ENCODE measurements around the gene ATG10. TPM values are rescaled to one million over a fixed set of nuclear protein-coding genes. Genes with fewer than 3 reads are reported as not detected.

Gene ATG10
- polyA plus RNA-seq, 1 of the 3 experiments (the other 2 are of a cell fraction), result 3.2 TPM

- TF ChIP-seq CHD2 (IDR thresholded peaks at IDR 0.05; ENCODE audit: low read length, partially characterized antibody), result no peak
Measured at GRCh38 chr5:82205005-82205404, 233.2 kb downstream of the ATG10 start (continued).

DNA sequence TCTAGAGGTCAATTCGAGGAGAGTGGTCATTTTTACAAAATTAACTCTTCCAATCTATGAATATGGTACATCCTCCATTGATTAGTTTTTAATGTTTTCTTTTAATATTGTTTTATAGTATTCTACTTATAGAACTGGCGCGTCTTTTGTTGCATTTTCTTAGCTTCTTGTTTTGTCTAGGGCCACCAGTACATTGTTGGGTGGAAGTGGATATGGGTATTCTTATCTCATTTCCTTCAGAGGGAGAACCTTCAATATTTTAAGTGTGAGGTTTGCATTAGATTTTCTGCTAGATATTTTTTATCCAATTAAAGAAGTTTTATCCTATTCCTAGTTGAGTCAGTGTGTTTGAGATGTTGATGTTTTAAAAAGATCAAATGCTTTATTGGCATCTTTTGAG is 236.5 kb downstream of the ATG10 start:
- POLR2A ChIA-PET, result no interaction called here
- no peaks in the 10 kb centered on the region for H3K9me3 ChIP-seq
- no peak overlapping the region for H3K4me2 ChIP-seq
- no peaks in the 10 kb centered on the region for H4K20me1 ChIP-seq (ENCODE audit: insufficient read depth)
- H3K27ac ChIP-seq (ENCODE audit: low read depth in 2 of 2, low read length in 1 of 2), result no peak overlapping the region
- peaks cover 2 to 4% of the 10 kb centered on the region in 2 experiments for H3K36me3 ChIP-seq (replicated peaks in 1 of 2; ENCODE audit: control insufficient read depth in 1 of 2, insufficient read depth in 2 of 2, low read length in 1 of 2)
- no peak overlapping the region for H2AFZ ChIP-seq (ENCODE audit: low read depth)
- CTCF ChIA-PET, result interaction anchor here (1.3 kb wide), 1 partner anchor 18 kb away, joined by 7 read pairs; no protein-coding TSS in a partner anchor
- H3K4me3 ChIP-seq (ENCODE audit: low read depth in 2 of 2, low read length in 1 of 2), result no peak overlapping the region
- TF ChIP-seq MXI1 (IDR thresholded peaks at IDR 0.05; ENCODE audit: low read depth, low read length) (no peak), TAF1 (IDR thresholded peaks at IDR 0.05; ENCODE audit: borderline replicate concordance, low read depth, low read length) (no peak), EZH2phosphoT487 (IDR thresholded peaks at IDR 0.05; ENCODE audit: borderline replicate concordance, low read depth) (no peak), CTCF (IDR thresholded peaks at IDR 0.05) (no peak), MEF2A (IDR thresholded peaks at IDR 0.05; ENCODE audit: borderline replicate concordance, low read depth) (no peak), CHD2 (IDR thresholded peaks at IDR 0.05; ENCODE audit: low read length, partially characterized antibody) (no peak), POLR2AphosphoS5 (IDR thresholded peaks at IDR 0.05; ENCODE audit: low read depth, low read length) (no peak), TCF12 (IDR thresholded peaks at IDR 0.05) (no peak), RFX5 (IDR thresholded peaks at IDR 0.05; ENCODE audit: low read length) (no peak), USF2 (IDR thresholded peaks at IDR 0.05; ENCODE audit: borderline replicate concordance, low read depth, low read length) (no peak), FOSL2 (IDR thresholded peaks at IDR 0.05; ENCODE audit: borderline replicate concordance, low read depth) (no peak), PBX3 (IDR thresholded peaks at IDR 0.05) (no peak), JUND (IDR thresholded peaks at IDR 0.05) (no peak)
- TF ChIP-seq, protein P1, sequence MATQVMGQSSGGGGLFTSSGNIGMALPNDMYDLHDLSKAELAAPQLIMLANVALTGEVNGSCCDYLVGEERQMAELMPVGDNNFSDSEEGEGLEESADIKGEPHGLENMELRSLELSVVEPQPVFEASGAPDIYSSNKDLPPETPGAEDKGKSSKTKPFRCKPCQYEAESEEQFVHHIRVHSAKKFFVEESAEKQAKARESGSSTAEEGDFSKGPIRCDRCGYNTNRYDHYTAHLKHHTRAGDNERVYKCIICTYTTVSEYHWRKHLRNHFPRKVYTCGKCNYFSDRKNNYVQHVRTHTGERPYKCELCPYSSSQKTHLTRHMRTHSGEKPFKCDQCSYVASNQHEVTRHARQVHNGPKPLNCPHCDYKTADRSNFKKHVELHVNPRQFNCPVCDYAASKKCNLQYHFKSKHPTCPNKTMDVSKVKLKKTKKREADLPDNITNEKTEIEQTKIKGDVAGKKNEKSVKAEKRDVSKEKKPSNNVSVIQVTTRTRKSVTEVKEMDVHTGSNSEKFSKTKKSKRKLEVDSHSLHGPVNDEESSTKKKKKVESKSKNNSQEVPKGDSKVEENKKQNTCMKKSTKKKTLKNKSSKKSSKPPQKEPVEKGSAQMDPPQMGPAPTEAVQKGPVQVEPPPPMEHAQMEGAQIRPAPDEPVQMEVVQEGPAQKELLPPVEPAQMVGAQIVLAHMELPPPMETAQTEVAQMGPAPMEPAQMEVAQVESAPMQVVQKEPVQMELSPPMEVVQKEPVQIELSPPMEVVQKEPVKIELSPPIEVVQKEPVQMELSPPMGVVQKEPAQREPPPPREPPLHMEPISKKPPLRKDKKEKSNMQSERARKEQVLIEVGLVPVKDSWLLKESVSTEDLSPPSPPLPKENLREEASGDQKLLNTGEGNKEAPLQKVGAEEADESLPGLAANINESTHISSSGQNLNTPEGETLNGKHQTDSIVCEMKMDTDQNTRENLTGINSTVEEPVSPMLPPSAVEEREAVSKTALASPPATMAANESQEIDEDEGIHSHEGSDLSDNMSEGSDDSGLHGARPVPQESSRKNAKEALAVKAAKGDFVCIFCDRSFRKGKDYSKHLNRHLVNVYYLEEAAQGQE (IDR thresholded peaks at IDR 0.05; ENCODE audit: low read depth, low read length), result no peak
- H3K79me2 ChIP-seq (ENCODE audit: insufficient read depth), result no peaks in the 10 kb centered on the region
- H3K4me1 ChIP-seq (ENCODE audit: control insufficient read depth in 1 of 2, insufficient read depth in 2 of 2, low read depth in 1 of 2, low read length in 1 of 2), result no peaks in the 10 kb centered on the region; a peak in 2 of 4 replicates
- no peaks in the 10 kb centered on the region for H3F3A ChIP-seq (replicated peaks; ENCODE audit: insufficient read depth)
- no peak for DNase-seq
- H3K27me3 ChIP-seq (ENCODE audit: insufficient read depth), result no peaks in the 10 kb centered on the region
- no peaks in the 10 kb centered on the region for H3K9me2 ChIP-seq
- H3K9ac ChIP-seq, result no peak overlapping the region
- WGBS (ENCODE audit: low lambda C conversion rate), result 94% methylated on average over 3 of the region's 3 CpGs
